GM19025 (cell line): Measurements from ENCODE around the gene PDCD6IP.
A peak's percentile ranks its signal among the peaks of the same experiment; 100 is the strongest.
"Not testable (repeated sequence)": the region's sequence is repeated elsewhere in the genome, so short reads cannot be mapped to it uniquely, and the experiment has no call there.

Experiments used
- ATAC-seq: cut with Tn5 transposase; IDR thresholded peaks from one replicate; pipeline ENCODE4 v1.9.1; 2021; ENCODE audit warnings: mild to moderate bottlenecking, low read depth, moderate library complexity; ENCODE audit not compliant: unreplicated experiment

Gene PDCD6IP

GRCh38 chr3:33792167-33792892 is 6.1 kb upstream of the PDCD6IP start:
- ATAC-seq, result no peak

GRCh38 chr3:33795131-33795530 is 3.3 kb upstream of the PDCD6IP start:
- ATAC-seq, result no peak

DNA sequence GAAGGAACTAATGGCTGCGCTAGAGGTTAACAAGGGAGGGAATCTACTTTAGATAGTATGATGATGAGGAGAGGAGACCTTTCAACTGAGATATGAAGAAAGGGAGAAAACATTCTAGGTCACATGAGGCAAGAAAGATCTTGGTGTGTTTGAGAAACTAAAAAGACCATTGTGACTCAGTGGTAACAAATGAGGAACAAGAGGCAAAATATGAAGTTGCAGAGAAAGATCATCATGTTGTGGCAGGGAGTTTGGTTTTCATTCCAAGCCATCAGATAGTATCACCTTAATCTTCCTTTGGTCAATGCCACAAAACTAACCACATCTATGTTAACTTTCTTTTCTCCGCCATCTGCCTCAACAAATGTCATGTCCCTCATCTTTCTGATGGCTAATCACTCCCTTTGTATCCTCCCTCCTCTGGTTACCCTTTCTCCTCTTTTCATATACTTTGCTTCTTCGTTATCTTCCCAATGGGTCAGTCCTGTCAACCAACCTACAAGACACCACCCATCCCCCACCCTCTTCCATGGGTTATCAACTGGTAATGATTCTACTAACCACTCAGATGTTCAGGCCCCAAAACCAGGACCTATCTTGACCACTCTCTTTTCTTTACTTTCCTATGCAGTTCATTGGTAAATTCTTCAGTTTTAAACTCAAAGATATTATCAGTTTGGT is 2.4 kb upstream of the PDCD6IP start:
- ATAC-seq, result no peak

DNA sequence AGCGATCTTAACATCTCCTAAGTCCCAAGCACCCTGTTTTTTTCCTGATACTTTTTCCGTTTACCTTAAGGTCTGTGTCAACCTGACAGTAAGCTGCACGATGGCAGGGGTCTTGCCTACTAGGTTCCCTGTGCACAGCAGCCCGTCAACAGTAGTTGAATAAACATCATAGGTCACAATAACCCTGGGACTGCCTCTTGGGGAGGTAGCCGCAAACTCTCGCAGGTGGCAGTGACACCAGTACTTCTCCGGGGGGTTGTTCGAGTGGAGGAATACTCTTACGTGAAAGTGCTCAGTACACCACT is 365 bp upstream of the PDCD6IP start:
- ATAC-seq, result peak; percentile 37

GRCh38 chr3:33799202-33799551 is 747 bp downstream of the PDCD6IP start:
- ATAC-seq, result no peak

- no peak for ATAC-seq
Observed at GRCh38 chr3:33803252-33803651, 4.8 kb downstream of the PDCD6IP start.

DNA sequence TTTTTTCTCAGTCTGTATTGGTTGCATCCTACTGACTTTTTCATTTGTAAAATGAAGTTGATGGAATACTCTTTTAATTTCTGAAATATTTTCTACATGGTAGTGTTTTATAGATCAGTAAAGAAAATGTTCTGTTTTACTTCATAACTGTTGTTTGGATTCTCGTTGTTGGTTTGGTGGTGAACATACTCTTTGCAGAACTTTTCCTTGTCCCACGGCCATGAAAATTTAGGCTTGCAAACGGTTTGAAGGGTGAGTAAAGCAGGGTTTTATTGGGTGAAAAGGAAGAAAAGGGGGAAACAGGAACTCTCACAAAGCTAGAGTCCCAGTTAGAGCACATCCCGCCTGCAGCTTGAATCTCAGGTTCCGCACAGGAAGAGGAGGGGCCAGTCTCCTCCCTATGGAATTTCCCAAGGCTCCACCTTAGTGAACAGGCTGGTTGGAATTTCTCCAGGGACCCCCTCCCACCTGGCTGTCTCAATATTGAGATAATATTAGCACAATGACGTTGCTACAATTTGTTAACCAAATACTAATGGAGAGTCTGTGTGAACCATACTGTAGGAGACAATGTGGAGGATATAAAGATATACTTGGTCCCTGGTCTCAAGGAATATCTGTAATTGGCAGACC is 5.6 kb downstream of the PDCD6IP start:
- no peak for ATAC-seq

DNA sequence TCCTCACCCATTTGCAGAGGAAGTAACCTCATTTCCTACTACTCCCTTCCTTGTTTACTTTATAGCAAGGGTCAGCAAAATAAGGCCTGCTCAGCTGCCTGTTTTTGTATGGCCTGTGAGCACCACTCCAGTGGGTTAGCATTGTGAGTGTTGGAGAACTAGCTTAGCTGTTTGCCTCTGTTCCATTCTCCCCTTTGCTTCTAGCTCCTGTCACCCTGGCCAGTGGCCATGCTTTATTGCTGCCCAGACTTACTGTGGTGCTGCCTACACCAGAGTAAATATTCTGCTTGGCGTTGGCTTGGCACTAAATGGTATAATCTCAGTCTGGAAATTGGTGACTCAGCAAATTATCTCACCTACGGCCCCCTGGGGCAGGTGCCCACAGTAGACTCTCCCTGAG is 8.8 kb downstream of the PDCD6IP start:
- no peak for ATAC-seq

DNA sequence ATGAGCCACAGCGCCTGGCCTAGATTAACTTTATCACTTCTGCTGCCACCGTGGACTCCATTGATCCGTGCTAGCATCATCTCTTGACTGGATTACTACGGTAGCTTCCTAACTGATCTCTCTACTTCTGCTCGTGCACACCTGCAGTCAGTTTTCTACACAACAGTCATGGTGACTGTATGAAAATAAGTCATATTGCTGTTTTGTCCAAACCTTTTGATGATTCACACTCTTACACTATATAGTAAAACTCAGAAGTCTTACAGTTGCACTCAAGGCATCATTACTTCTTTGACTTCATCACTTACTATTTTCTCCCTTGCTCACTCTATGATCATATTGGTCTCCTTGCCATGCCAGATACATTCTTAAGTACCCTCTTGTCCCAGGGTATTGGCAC is 10.1 kb downstream of the PDCD6IP start:
- ATAC-seq, result no peak

DNA sequence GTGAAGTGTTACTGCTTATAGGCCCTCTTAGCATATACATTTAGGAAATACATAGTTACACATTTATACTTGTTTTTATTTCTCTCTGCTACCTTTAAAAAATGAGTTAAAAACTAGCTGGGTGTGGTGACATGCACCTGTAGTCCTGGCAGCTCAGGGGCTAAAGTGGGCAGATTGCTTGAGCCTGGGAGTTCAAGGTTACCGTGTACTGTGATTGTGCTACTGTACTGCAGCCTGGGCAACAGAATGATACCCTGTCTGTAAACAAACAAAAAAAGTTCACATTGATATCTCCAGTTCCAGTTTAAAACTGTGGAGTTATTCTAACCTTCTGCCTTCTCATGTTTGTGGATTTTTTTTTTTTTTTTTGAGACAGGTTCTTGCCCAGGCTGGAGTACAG is 12.1 kb downstream of the PDCD6IP start:
- ATAC-seq, result no peak

DNA sequence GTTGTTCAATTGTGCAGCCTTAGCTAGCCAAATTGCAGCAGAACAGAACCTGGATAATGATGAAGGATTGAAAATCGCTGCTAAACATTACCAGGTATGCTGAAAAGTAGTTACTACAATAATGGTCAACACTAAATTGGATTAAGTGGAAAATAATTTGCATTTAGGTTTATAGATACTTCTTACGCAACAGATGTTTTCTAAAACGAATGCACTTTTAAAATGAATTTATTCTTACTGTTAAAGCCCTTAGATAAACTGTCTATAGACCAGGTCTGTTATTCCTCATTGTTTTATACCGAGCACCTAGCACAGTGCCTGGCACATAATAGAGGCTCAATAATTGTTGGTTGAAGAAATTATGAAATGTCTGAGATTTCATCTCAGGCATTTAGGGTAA is 23.6 kb downstream of the PDCD6IP start:
- ATAC-seq, result no peak

DNA sequence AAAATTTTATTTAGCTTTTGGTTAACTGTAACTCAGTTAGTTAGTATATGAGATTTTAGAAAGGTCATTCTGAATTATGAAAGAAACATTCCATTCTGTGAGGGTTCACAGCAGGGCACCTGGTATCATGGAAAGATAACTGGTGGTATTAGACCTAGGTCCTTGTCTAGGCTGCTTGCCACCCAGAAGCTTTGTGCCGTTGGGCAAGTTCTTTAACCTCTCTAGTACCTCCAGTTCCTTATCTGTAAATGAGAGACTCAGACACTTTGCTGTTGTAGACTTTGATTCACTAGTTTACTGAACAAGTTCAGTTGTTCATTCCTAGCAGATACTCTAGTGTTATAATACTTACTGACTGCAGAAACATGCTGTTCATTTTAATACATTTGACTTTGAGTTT is 25.4 kb downstream of the PDCD6IP start:
- no peak for ATAC-seq

GRCh38 chr3:33825111-33825510 is 26.7 kb downstream of the PDCD6IP start:
- ATAC-seq, result no peak

GRCh38 chr3:33826206-33826605 is 27.8 kb downstream of the PDCD6IP start:
- ATAC-seq, result no peak

GRCh38 chr3:33826688-33827087 is 28.3 kb downstream of the PDCD6IP start:
- ATAC-seq, result no peak

- ATAC-seq, result no peak
Observed at GRCh38 chr3:33829720-33830119, 31.3 kb downstream of the PDCD6IP start.

DNA sequence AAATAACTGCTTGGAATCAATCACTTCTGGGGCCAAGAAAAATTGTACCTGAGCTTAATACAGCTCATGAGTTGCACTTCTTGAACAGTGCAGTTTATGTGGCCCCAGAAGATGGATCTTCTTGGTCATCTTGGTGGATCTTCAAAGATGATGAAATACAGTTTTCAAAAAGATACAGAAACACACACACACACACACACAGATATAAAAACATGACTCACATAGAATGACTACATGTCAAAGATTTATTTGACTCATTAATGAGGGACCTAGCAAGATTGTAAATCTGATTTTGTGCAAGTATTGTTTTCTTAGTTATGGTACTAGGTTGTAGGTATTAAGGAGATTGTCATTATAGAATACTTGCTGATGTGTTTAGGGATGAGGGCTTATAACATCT is 32.6 kb downstream of the PDCD6IP start:
- ATAC-seq, result no peak

DNA sequence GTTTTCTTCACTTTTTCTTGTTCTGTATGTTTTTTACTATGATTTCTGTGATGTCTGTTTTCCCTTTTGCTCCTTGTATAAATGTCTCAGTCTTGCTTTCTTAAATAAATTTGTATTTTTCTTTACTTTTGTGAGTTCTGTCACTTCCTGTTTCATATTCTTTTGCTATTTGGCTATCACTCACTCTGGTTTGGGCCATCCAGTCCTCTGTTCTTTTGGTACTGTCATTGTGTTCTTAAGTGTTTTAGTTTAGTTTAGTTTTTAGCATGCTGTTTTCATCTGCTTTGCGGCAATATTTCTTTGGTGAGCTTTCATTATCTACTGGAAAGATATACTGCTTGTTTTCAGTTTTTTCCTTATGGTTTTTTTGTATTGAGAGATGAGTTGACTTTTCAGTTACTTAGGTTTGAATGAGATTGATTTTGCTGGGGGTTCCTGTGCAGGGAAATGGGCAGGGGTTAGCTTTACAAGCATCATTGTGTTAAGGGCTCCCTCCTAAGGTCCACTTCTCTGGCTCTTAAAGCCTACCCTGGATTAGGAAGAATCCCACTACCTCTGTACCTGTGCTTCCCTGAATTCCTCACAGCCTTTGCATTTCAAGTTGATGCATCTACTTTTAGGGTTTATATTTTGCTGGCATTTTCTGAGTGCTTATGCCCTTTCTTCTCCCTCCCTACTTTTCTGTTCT is 35.1 kb downstream of the PDCD6IP start:
- no peak for ATAC-seq

DNA sequence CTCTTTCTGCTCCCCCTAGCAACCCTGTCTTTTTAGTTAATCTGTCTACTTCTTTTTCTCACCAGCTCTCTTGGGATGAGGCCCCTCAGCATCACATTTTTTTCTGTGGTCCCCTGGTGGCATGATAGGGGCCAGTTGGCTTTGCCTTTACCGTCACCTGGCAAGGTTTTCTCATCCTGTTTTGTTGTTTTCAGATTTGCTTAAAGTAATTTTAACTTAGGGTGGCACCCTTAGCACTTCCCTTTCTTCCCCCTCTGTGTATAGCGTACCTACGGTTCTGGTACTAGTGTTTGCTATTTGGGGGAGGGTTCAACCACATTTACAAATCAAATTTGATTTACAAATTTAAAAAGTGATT is 35.6 kb downstream of the PDCD6IP start:
- no peak for ATAC-seq

- not testable (repeated sequence) for ATAC-seq
Observed at GRCh38 chr3:33837182-33837581, 38.8 kb downstream of the PDCD6IP start.

- ATAC-seq, result no peak
Observed at GRCh38 chr3:33839283-33839682, 40.9 kb downstream of the PDCD6IP start.

GRCh38 chr3:33840179-33840578 is 41.7 kb downstream of the PDCD6IP start:
- ATAC-seq, result no peak
